Endothelial cell (in vitro differentiated cells): ENCODE data around the gene ALX3. TPM values are rescaled to one million over a fixed set of nuclear protein-coding genes. Genes with fewer than 3 reads are reported as not detected.

ENCODE experiments used
- DNase-seq: peaks from one replicate; pipeline ENCODE4 v3.0.0; 2021; ENCODE audit warnings: low spot score
- H3K27ac Mint-ChIP-seq: one replicate; pipeline ENCODE4 v1.8.0; 2021; ENCODE audit warnings: mixed read lengths, inconsistent platforms; ENCODE audit not compliant: unreplicated experiment
- H3K27me3 Mint-ChIP-seq: one replicate; pipeline ENCODE4 v1.8.0; 2021; ENCODE audit warnings: mild to moderate bottlenecking, moderate library complexity, mixed read lengths, inconsistent platforms; ENCODE audit not compliant: unreplicated experiment
- H3K36me3 Mint-ChIP-seq: one replicate; pipeline ENCODE4 v1.8.0; 2021; ENCODE audit warnings: mild to moderate bottlenecking, low read depth, mixed read lengths, inconsistent platforms; ENCODE audit not compliant: unreplicated experiment
- H3K4me1 Mint-ChIP-seq: one replicate; pipeline ENCODE4 v1.8.0; 2021; ENCODE audit warnings: mild to moderate bottlenecking, mixed read lengths, inconsistent platforms; ENCODE audit not compliant: unreplicated experiment
- H3K4me3 Mint-ChIP-seq: one replicate; pipeline ENCODE4 v1.8.0; 2021; ENCODE audit warnings: mild to moderate bottlenecking, mixed read lengths, inconsistent platforms; ENCODE audit not compliant: unreplicated experiment
- H3K9me3 Mint-ChIP-seq: one replicate; pipeline ENCODE4 v1.8.0; 2021; ENCODE audit warnings: mixed read lengths, inconsistent platforms; ENCODE audit not compliant: unreplicated experiment
- CTCF ChIP-seq: fragments of 200-600 bp; sonication (generic); IDR thresholded peaks from one replicate; pipeline ENCODE4 v1.5.0; 2021; ENCODE audit warnings: antibody characterized with exemption; ENCODE audit not compliant: unreplicated experiment
- total RNA-seq: library from RNA; stranded (reverse); fragmentation: NEBNext Ultra II Directional; extraction: Animal tissue kit (Norgen Biotek cat#: 25700); gene quantifications from one replicate; pipeline ENCODE4 v1.2.1, GENCODE V29; 2021; ENCODE audit not compliant: unreplicated experiment

ALX3 gene
- total RNA-seq, 1 donor from 2014 or later, result not detected

DNA sequence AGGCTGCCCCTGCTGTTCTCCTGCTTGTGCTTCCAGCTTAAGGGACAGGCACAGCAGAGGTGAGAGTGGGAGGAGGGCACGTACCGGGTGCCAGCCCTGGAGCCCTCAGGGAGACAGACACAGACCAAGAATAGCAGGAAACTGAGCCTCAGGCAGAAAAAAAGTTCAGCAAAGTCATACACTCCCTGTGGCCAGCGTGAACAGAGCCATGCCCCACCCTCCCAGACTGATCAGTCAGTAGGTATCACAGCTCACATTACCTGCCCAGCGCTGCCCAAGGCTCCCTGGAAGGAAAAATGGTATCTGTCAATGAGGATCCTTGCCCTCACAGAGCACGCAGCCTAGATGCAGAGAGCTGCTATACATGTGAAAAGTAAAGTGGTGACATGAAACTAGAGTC, 43.1 kb upstream of the ALX3 start:
- no peak overlapping the region for H3K27ac Mint-ChIP-seq

GRCh38 chr1:110112656-110113055, 42.2 kb upstream of the ALX3 start:
- Mint-ChIP-seq H3K4me1 (peaks cover 24% of the 10 kb centered on the region), H3K27ac (no peak overlapping the region), H3K27me3 (peaks cover 11% of the 10 kb centered on the region), H3K4me3 (no peak overlapping the region), H3K9me3 (no peaks in the 10 kb centered on the region), H3K36me3 (peaks cover 5% of the 10 kb centered on the region)
- no peak for TF ChIP-seq CTCF
- no peak for DNase-seq

More for the DNA sequence above, 43.1 kb upstream of the ALX3 start:
- H3K9me3 Mint-ChIP-seq, result no peaks in the 10 kb centered on the region
- peaks cover 22% of the 10 kb centered on the region for H3K4me1 Mint-ChIP-seq
- peaks cover 5% of the 10 kb centered on the region for H3K36me3 Mint-ChIP-seq
- H3K27me3 Mint-ChIP-seq, result peaks cover 9% of the 10 kb centered on the region
- no peak for TF ChIP-seq CTCF
- H3K4me3 Mint-ChIP-seq, result no peak overlapping the region
- no peak for DNase-seq

DNA sequence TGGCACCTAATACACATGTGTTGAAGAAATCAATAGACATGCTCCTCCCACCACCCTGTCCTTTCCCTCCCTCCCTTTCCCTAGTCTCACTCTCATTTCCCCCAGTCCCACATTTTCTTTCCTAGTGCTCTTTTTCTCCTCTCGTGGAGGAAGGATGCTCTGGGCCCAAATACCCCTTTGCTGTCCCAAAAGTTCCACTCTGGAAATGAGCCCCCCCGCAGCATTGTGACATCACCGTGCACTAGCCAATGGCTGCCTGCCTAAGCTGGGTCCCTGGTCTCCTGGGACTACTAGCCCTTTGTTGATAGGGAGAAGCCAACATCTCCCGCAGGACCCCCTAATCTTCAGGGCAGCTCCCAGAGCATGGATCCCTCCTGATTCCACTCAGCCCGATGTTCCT, 41.7 kb upstream of the ALX3 start, which contains the start of gene UBL4B:
TSS of gene UBL4B (plus strand) at position 301 of the 400 bp plus-strand sequence. CDS start at position 393, 92 bp downstream.
- Mint-ChIP-seq H3K36me3 (peaks cover 5% of the 10 kb centered on the region), H3K9me3 (no peaks in the 10 kb centered on the region), H3K4me1 (peaks cover 24% of the 10 kb centered on the region), H3K27ac (no peak within 1 kb of the TSS), H3K27me3 (peaks cover 11% of the 10 kb centered on the region), H3K4me3 (no peak within 1 kb of the TSS)
- DNase-seq, result no peak
- TF ChIP-seq CTCF, result no peak

- no peak for TF ChIP-seq CTCF
- Mint-ChIP-seq H3K27me3 (peaks cover 11% of the 10 kb centered on the region), H3K27ac (no peak overlapping the region), H3K9me3 (no peaks in the 10 kb centered on the region), H3K36me3 (peaks cover 5% of the 10 kb centered on the region), H3K4me3 (no peak overlapping the region), H3K4me1 (peaks cover 24% of the 10 kb centered on the region)
- DNase-seq, result no peak
These were observed 40.6 kb upstream of the ALX3 start for GRCh38 chr1:110111081-110111480.

DNA sequence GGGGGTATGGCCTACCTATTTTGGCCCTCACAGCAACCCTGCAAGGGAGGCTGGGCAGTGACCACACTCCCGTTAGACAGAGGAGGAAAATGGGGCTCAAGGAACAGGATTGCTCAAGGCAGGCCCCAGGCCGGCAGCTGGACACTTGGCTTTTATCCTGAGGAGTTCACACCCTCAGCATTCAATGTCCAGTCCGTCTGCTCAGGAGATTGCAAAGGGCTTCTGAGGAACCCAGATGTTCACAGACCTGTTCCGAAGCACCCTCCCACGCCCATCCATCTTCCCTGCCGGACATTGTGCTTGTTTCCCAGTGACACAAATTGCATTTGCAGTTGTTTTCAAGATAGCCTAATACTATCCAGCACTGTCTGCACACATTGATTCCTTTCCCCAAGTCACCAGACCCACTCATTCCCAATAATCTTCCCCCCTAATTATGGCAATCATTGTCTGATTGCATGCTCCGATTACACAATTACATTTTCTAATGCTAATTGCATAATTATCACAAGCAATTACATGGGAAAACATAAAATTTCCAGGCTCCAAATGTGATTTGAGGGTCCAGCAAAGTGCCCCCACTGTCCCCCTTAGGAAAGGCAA, 37.5 kb upstream of the ALX3 start:
- DNase-seq, result no peak
- H3K27ac Mint-ChIP-seq, result no peak overlapping the region
- peaks cover 14% of the 10 kb centered on the region for H3K27me3 Mint-ChIP-seq
- no peak for TF ChIP-seq CTCF
- no peaks in the 10 kb centered on the region for H3K9me3 Mint-ChIP-seq
- H3K4me3 Mint-ChIP-seq, result no peak overlapping the region
- H3K4me1 Mint-ChIP-seq, result peaks cover 18% of the 10 kb centered on the region
- H3K36me3 Mint-ChIP-seq, result peaks cover 5% of the 10 kb centered on the region
